Stimulated activated CD4-positive, alpha-beta T cell treated with anti-CD3 and anti-CD28 coated beads, Interleukin-1b, Interleukin-23, amount 100 ng/mL, for 48 hours (primary cell): Measurements from ENCODE around the gene RAD18.

Experiments
- DNase-seq: peaks from one replicate; pipeline ENCODE4 v3.0.0-alpha.2; 2020

The RAD18 gene

DNA sequence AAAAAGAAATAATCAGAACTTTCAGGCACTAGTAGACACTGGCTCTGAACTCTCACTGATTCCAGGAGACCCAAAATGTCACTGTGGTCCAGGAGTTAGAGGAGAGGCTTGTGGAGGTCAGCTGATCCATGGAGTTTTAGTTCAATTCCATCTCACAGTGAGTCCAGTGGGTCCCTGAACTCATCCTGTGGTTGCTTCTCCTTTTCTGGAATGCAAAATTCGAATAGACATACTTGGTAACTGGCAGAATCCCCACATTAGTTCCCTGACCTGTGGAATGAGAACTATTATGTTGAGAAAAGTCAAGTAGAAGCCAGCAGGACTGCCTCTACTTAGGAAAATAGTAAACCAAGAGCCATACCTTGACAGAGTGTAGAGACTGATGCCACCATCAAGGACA is 106.6 kb downstream of the RAD18 start:
- no peak for DNase-seq

DNA sequence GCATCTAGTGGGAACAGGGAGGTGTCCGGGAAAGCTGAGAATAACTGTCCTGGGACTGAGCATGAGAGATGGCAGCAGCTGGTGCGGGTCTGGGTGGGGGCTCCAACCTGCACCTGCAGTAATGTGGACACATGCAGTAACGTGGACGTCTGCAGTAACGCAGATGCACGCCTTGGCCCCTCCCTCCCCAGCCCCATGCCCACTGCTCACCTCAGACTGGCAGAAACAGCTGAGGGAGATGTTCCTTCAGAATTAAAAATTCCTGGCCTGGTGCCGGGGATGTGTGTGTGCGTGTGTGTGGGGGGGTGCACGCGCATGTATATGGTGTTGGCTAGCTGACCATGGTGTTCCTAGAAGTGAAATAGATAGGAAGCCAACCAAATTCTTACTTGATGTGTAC is 107.2 kb downstream of the RAD18 start:
- DNase-seq = no peak

DNA sequence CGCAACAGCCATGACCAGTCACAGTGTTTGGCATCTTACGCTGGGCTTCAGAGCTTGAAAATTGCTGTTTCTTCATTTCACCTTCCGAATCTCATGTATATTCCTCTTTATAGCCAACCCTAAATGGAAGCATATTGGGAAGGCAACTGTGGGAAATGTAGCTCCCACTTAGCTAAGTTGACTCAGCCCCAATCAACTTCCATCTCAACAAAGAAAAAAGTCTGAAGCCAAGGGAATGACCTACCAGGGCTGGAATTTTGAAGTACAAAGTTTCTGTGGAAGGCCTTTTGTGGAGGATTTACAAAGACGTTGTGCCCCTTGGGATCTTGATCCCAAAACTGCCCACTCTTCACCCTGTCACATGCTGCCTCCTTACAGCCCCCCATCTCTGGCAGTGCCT is 108.6 kb downstream of the RAD18 start:
- no peak for DNase-seq

GRCh38 chr3:8853081-8853480 is 110.2 kb downstream of the RAD18 start:
- no peak for DNase-seq

DNA sequence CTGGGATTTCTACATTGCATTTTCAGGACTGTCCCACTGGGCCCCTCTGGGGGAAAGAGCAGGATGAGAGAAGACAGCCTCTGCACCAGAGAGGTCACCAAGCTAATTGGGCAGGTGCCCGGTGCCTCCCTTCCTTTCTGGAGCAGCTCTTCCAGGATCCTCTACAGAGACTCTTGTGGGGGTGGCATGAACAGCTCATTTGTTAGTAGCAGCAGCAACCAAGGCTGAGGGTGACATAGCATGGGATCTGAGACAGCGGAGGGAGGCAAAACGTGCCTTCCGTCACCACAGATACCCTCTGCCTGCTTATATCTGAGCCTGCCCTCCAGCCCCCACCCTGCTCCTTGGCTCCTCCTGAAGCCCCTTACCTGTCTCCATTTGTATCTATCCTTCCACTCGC is 110.8 kb downstream of the RAD18 start:
- DNase-seq = no peak

- DNase-seq = no peak
These were observed 111.6 kb downstream of the RAD18 start for GRCh38 chr3:8851703-8852102.

DNA sequence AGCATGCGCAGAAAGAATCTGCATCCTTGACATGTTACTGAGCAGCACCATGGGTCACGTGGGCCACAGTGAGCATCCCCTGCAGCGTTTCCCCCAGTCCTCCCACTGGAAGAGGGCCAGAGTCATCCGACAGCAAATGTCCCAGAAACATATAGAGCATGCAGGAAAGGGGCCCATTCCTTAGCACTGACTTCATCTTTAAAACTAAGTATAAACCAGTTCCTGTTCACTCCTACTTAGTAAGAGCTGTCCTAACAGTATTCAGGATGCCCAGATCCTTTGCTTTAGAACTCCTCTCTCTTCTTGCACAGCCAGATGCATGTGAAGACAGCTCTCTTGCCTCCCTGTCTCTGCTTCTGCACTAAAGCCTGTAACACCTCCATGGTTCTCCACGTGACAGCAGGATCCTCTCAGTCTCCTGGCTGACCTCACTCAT is 114.6 kb downstream of the RAD18 start:
- DNase-seq = no peak

DNA sequence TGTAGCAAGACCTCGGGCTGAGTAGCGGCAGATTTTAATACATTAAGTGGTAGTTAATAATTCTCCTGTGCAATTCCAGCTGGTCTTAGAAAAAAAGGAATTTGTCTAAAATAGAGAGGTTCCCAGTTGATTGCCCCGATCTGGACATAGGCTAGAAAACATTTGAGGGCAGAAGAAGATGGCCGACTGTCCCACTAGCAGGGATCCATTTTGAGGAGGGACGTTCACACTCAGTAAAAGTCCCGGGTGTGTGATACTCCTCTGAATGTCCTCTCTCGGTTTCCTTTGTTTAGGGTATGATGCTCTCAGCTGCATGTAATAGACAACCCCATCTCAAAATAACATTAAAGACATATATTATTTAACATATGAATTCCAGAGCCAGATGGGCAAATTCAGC is 116.0 kb downstream of the RAD18 start:
- no peak for DNase-seq

DNA sequence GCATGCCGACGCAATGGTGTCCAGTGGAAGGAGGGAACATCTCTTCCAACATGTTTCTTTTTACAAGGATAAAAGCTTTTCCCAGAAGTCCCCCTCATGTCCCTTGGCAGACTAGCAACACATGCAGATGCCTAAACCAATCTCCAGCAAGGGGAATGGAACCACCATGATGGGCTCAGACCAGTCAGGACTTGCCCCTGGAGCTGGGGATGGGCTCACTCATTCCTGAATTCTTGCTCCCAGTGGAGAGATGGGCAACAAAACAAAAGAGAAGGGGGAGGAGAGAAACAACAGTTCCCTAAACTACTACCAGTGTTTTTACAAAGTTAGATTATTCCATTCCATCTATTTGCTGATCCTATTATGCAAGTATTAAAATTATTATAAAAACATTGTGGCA is 117.1 kb downstream of the RAD18 start:
- no peak for DNase-seq

GRCh38 chr3:8845641-8846040 is 117.6 kb downstream of the RAD18 start:
- DNase-seq = no peak

DNA sequence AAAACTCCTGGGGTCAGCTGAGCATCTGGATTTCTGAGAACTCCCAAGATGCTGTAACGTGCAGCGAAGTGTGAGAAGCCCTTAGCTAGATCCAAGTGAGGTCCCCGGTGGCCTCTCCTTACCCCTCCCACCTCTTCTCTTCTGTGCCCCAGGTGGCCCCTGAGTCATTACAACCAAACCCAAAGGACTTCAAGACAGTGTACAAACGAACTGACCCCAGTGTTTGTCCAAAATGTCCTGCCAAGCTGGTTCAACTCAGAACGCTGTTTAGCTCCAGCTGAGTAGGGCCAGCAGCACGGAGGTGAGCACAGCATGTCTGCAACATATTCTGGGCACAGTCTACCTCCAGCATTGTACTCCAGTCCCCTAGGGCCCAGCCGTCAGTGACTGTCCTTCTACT is 119.9 kb downstream of the RAD18 start:
- no peak for DNase-seq

DNA sequence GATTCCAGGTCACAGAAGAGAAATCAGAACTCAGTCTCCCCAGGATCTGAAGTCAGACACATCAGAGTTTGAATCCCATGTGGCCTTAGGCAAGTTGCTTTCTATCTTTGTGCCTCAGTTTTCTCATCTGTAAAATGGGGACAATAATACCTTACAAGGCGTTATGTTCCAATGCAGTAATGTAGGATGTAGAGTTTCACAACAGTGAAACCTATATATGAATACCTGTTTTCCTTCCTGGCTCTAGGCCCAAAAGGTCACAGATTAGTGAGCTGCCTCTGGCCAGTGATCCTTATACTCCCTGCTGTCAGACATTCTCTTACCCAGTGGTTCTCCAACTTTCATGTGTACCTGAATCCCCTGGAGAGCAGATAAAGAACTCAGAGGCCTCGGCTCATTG is 121.0 kb downstream of the RAD18 start:
- no peak for DNase-seq

DNA sequence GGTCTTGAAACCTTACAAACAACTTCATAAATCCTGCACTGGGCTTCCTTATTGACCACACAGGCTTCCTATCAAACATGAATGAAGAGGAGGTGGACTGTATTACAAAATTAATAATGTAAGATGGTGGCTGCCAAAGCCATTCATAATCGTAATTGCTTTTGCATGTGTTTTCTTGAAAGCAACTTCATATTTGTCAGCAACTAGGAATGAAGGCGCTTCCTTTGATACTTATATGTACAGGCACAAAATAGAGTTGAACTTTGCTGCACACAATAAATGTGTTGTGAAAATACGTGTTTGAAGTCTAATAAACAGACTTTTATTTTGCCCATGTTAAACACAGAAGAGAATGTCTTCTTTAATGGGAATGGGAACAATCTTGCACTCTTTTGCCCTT is 121.8 kb downstream of the RAD18 start:
- no peak for DNase-seq

DNA sequence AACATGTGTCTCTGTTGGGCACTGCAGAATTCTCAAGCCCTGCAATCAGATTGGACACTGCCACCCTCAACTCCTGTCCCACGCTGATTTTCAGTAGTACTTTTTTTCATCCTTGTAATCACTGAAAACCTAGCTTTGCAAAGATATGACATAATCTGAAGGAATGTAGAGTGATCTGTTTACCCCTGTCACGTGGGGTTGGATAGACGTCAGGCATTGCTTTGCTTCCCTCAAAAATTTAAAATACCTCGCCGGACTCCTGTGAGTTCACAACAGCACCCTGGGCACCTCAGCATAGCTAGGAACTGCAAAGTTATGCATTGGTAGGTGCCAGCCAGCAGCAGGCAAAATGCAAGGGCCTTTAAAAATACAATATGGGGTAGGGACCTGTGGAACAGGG is 122.7 kb downstream of the RAD18 start:
- DNase-seq = no peak

GRCh38 chr3:8839607-8840325 is 123.5 kb downstream of the RAD18 start:
- no peak for DNase-seq

- no peak for DNase-seq
These were observed 124.4 kb downstream of the RAD18 start for GRCh38 chr3:8838765-8839423.

- DNase-seq = no peak
These were observed 125.0 kb downstream of the RAD18 start for GRCh38 chr3:8838234-8838633.

GRCh38 chr3:8837162-8837561 is 126.1 kb downstream of the RAD18 start:
- DNase-seq = no peak

DNA sequence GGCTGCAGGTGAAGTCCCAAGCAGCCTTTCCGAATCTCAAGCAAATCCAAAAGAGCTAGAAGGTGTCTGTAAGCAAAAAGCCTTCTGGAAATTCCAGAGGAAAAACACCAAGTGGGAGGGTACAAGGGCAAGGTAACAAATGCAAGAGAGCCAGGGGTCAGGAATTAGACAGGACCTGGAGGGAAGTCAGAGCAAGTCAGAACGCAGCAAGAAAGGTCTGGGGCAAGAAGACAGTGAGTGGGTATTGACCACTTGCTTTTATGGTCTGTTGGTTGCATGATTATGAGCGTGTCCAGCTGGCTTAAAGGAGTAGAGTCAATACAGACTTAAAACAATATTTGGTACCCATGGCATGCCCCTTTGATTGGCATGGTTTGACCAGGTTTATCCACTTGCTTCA is 127.2 kb downstream of the RAD18 start:
- DNase-seq = no peak

DNA sequence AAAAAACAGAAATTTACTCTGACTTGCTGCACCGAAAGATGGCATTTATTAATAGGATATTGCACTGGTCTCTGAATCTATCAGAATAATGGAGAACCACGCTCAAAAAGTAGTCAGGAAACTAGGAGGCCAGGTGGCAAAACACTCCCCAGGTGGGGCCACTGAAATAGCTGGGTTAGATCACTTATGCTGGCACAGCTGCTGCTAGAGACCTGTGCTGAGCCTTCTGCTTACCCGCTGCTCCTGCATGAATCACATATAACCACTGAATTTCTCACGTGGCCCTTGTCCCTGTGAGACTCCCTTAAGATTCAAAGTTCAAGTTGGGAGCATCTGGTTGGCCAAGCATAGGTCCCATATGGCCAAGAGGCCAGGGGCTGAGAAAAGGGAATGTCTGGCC is 127.9 kb downstream of the RAD18 start:
- no peak for DNase-seq

- no peak for DNase-seq
These were observed 128.3 kb downstream of the RAD18 start for GRCh38 chr3:8834974-8835373.

DNA sequence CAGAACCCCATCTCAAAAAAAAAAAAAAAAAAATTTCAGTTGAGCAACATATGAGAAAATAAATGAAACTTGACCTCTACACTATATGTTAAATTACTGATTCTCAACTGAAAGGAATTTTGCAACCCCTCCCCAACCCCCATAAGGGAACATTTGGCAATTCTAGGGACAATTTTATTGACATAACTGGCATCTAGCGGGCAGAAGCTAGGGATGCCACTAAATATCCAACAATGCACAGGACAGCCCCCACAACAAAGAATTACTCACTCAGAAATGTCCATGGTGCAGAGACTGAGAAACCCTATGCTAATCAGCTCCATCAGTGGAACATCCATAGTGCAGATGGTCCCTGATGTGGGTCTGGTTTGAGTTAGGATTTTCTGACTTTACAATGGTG is 135.6 kb downstream of the RAD18 start:
- no peak for DNase-seq
